Ramos (cell line): Measurements from ENCODE around the gene NEURL1.

Experiments
- in situ Hi-C: fragments of 300-500 bp; cut with MboI; formaldehyde crosslinking; loops from one replicate; pipeline ENCODE4 v1.14.3; 2022; ENCODE audit warnings: low sequenced_read_pairs; ENCODE audit not compliant: unreplicated experiment

Gene NEURL1

DNA sequence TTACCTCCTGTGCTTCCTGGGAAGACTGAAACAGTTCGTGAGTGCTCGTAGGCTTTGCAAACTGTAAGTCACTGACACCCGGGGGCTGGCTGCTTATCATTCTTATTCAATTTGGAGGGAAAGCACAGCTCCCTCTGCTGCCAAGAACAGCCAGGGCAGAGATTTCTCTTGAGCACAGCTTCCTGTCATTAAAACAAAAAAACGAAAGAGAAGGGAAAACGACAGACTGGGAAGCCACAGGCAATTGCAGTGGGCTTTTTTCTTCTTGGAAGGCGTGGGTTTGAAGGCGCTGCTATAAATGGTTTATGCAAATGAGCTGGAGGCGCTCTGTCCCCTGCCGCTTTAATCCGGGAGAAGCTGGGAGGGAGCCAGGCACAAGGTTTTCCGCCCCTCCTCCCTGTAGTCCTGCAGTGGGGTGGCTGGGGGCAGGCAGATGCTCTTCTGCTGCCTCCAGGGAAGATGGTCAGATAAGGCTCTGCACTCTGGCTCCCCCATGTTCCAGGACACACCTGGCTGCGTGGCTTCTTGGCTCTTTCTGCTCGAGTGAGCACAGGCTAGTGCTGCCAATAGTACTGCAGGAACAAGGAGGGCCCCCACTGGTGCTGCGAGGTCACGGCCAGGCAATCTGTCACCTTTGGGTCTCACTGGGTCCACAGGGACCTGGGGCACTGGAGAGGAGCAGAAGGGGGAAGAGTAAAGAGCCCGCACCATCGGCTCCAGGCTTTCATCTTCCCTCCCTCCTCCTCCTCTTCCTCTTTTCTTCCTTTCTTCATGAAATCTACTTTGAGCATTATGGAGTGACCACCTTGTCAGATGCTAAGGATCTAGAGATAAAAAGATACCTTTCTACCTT, 49.5 kb downstream of the NEURL1 start:
- in situ Hi-C loops = no loop called here

DNA sequence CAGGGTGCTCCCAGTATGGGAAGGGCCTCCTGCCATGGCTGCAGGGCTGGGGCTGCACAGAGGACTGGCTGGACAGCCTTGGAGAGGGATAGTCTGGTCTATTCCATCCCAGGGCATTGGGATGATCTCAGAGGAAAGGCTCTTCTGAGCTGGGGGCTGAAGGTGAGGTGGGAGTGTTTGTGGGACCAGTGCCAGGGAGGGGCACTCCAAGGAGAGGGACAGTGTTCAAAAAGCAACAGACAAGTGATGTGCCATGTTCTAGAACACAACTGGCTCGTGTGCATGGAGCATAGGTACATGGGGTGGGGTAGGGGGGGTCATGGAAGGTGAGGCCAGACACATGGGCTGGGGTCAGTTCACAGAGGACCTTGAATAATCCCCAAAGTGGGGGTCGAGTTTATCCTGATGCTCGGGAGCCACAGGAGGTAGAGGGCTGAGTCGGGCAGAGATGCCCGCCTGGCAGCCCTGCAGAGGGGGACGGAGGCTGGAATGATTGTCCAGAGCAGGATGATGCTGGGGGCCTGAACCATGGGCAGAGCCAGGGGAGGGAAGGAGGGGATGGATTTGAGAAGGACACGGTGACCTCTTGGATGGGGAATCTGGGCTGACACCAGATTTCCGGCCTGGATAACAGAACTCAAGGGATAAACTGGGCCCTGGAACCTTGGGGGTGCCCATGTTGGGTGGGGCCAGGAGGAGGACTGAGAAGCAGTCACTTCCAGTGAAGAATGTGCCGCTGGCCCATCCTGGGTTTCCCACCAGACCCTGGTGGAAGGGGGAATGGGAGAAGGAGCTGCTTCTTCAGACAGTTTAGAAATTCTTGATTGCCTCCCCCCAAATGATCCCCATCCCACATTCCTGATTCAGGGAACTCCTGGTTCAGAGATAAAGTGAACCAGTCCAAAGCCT, 50.4 kb downstream of the NEURL1 start:
- in situ Hi-C loops = no loop called here

- in situ Hi-C loops = no loop called here
These were observed 51.3 kb downstream of the NEURL1 start for GRCh38 chr10:103544657-103545310.

- in situ Hi-C loops = no loop called here
These were observed 51.9 kb downstream of the NEURL1 start for GRCh38 chr10:103545366-103545765.

DNA sequence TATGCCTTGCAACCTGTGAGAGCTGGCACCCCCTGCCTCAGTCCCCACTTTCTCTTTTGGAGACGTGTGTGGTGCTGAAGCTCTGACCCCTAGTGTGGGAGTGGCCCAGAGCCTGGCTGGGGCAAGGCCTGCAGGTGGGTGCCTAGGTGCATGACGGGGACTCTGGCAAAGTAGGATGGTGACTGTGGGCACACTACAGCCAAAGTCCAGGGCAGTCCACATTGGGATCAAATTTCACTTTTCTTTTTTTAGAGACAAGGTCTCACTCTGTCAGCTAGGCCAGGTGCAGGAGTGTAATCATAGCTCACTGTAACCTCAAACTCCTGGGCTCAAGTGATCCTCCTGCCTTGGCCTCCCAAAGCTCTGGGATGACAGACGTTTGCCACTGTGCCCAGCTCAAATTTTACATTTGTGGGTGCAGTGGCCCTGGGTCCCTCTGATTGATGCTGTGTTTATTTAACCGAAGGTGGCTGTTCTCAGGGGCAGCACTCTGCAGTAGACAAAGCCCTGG, 52.3 kb downstream of the NEURL1 start:
- in situ Hi-C loops = no loop called here

DNA sequence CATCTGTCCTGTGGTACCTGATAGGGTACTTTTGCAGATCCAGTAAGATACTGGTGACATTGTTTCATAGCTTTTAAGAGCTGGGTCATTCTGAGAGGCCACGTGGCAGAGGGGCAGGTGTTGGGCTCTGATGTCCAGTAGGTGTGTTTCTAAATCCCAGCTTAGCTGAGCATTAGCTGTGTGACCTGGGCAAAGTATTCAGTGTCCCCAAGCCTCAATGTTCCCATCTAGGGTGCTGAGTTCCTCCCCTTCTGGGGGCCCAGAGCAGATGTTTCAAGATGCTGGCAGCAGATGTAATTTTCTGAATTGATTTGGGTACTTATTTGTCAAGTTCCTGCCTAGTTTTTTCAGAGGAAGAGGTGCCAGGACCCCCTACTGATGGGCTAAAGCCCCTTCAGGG, 52.9 kb downstream of the NEURL1 start:
- in situ Hi-C loops = no loop called here

- in situ Hi-C loops = no loop called here
These were observed 54.0 kb downstream of the NEURL1 start for GRCh38 chr10:103547391-103547946.

GRCh38 chr10:103548006-103548405, 54.5 kb downstream of the NEURL1 start:
- in situ Hi-C loops = no loop called here

DNA sequence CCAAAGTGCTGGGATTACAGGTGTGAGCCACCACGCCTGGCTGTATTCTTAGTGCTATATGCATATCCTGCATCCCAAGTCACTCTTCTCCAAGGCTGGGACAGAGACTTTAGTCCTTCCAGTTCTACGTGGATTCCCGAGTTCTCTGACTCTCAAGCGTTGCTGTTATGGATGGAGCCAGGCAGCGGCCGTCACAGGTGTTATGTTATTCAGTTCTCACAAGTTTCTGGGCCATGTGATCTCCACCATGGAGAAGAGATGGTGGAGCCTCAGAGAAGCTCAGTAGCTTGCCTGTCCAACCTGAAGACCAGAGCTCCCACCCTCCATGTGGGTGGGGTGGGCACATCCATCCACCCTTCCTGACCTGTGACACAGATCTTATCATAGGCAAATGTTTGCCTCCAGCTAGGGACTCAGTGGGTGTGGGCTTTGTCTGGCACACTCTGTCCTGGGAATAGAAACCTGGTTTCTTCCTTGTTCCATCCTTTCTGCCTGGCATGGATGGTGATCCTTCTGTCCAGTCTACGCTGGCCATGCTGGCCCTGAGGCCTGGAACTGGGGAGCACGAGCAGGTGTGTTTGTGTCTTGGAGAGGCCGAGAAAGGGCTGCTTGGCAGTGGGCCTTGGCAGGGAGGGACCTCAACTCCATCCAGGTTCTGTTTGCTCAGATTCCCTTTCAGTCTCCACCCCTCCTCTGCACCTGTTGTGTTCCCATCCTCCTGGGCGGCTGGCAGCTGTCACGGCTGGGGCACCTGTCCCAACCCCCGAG, 55.3 kb downstream of the NEURL1 start:
- in situ Hi-C loops = no loop called here

DNA sequence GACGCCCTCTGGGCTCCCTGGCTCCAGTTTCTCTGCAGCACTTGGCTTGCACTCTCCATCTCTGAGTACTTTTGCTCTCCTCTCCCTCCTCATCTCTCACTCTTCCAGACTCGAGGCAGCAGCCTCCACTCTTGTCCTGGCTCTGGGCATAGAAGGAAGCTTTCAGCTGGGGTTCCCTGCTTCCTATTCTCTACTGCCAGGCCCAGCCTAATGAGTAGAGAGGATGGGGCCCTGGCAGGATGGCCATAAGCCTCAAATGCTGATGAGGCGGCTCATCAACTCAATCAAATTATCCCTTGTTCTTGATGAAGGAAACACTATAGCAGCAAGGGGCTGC, 55.8 kb downstream of the NEURL1 start:
- in situ Hi-C loops = no loop called here

GRCh38 chr10:103550229-103550628, 56.7 kb downstream of the NEURL1 start:
- in situ Hi-C loops = no loop called here

DNA sequence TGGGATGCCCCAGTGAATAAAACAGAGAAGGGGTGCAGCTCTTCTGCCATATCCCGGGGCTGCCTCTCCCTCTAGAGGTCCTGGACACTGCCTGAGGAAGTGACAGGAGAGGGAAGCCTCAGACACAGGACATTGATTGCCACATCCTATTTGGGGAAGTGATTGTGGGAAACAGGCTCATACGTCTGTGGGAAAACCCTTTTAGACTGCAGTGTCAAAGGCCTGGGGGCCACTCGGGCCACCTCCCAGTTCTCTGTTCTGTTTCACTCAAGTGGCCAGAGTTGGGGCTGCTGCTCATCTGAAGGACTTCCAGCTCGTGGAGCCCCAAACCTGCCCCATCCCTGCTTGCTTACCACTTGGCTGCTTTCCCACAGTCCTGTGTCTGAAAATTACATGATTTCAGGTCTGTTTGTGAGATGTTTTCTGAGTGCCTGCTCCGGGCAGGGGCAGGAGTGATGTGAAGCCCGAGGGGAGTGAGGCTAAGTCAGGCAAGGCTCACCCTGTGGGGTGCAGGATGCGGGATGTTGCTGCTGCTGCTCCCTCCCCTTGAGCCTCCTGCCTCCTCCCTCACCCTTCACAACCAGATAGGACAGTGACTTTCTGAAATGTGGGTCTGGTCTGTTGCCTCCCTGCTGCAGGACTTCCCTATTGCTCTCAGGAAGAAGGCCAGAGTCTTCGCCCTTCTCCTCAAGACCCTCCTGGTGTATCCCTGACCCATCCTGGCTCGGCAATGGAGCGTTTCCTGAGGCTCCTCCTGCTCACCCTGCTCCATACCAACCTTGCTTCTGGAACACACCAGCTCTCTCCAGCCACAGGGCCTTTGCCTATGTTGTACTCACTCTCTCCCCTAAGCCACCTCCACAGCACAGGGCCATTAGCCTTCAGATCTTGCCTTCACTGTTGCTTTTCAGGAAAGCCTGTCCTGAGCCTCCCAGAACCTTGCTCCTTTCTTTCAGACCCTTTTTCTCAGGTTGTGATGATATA, 58.4 kb downstream of the NEURL1 start:
- in situ Hi-C loops = no loop called here

- in situ Hi-C loops = no loop called here
These were observed 59.6 kb downstream of the NEURL1 start for GRCh38 chr10:103552856-103553742.

GRCh38 chr10:103553743-103554487, 60.4 kb downstream of the NEURL1 start:
- in situ Hi-C loops = no loop called here

DNA sequence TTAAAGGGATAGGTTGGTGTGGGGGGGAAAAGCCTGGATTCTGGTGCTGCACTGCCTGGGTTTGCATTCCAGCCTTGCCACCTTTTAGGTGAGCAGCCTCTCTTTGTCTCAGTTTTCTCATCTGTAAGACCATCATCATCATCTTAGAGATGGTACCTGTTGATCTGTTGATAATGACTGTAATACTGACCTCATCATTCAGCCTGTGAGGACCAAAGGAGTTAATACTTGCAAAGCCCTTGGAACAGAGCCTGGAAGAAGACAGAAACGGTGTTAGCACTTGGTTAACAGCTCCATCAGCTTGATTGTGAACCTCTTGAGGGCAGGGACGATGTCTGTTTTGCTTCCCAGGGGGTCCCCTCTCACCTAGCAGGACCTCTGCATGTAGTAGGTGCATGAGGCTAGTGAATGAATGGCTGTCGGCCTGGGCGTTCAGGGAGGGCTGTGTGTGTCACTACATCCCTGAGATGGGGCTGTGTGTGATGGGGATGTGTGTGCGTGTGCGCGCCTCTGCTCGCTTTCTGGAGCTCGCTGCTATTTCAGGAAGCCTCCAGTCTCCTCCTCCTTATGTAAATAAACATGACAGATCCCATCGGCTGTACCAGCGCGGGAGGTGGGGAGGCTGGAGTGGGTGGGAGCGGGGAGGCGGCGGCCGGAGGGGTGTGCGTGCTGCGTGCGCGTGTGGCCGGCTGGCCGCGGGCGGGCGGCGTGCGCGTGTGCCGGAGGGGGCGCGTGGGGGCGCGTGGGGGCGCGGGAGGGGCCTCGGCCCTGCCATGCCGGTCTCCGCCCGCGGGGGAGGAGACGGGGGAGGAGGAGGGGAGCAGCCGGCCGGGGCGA, 61.2 kb downstream of the NEURL1 start:
- in situ Hi-C loops = no loop called here

- in situ Hi-C loops = no loop called here
These were observed 61.8 kb downstream of the NEURL1 start for GRCh38 chr10:103555325-103555649.
